CD4-positive, alpha-beta T cell (primary cell): ENCODE results near the gene RYR2. TPM values are rescaled to one million over a fixed set of nuclear protein-coding genes. Genes with fewer than 3 reads are reported as not detected.

ENCODE experiments used
- ATAC-seq: fragments of 200-7000 bp; cut with Tn5 transposase; one replicate; pipeline ENCODE4 v1.10.0; 2022; ENCODE audit warnings: mild to moderate bottlenecking; ENCODE audit not compliant: poor library complexity
- CTCF ChIA-PET: fragments of 350-600 bp; sonication (Branson Sonifier 250); formaldehyde crosslinking; loops from one replicate; lab custom pipeline; 2021; ENCODE audit warnings: antibody characterized with exemption, inconsistent platforms; lab: Charles Lee
- POLR2A ChIA-PET: fragments of 350-600 bp; sonication (Branson Sonifier 250); formaldehyde crosslinking; loops from one replicate; lab custom pipeline; 2021; ENCODE audit warnings: antibody characterized with exemption, inconsistent platforms; lab: Charles Lee
- DNase-seq, 14 experiments: peaks; one replicate each; pipeline ENCODE4 v3.0.0-alpha.2; 2013 to 2020; ENCODE audit warnings: mixed read lengths in 2 of 14
- H3K27ac ChIP-seq, 2 donors: one replicate each; pipeline versions ENCODE4 v1.5.1 to v1.7.0; 2013; ENCODE audit warnings: low read length in 2 of 2, low read depth in 1 of 2, mild to moderate bottlenecking in 1 of 2
- H3K27me3 ChIP-seq, 2 experiments: 1 replicate in 1 of 2; 2 replicates in 1 of 2; pipeline versions ENCODE4 v1.6.1 to v1.7.0; 2013; ENCODE audit warnings: low read length in 2 of 2, control low read depth in 1 of 2, mild to moderate bottlenecking in 1 of 2, moderate library complexity in 1 of 2; ENCODE audit not compliant: insufficient read depth in 2 of 2, control insufficient read depth in 1 of 2
- H3K36me3 ChIP-seq: one replicate; pipeline ENCODE4 v1.6.1; 2013; ENCODE audit warnings: low read length, control low read depth; ENCODE audit not compliant: insufficient read depth
- H3K4me1 ChIP-seq: one replicate; pipeline ENCODE4 v1.6.1; 2013; ENCODE audit warnings: low read length, control low read depth; ENCODE audit not compliant: insufficient read depth
- H3K4me3 ChIP-seq: one replicate; pipeline ENCODE4 v1.5.1; 2013; ENCODE audit warnings: mild to moderate bottlenecking, low read length, moderate library complexity
- H3K9me3 ChIP-seq, 2 experiments: 1 replicate in 1 of 2; 2 replicates in 1 of 2; pipeline versions ENCODE4 v1.6.1 to v1.7.0; 2013; ENCODE audit warnings: low read length in 2 of 2, mild to moderate bottlenecking in 2 of 2, control low read depth in 1 of 2, moderate library complexity in 1 of 2; ENCODE audit not compliant: control insufficient read depth in 1 of 2, insufficient read depth in 1 of 2
- H3K27ac Mint-ChIP-seq: one replicate; pipeline ENCODE4 v1.8.0; 2020; ENCODE audit warnings: mixed read lengths
- H3K27me3 Mint-ChIP-seq: one replicate; pipeline ENCODE4 v1.8.0; 2021; ENCODE audit warnings: mixed read lengths
- H3K36me3 Mint-ChIP-seq: one replicate; pipeline ENCODE4 v1.8.0; 2021; ENCODE audit warnings: low read depth, mixed read lengths
- H3K4me1 Mint-ChIP-seq: one replicate; pipeline ENCODE4 v1.8.0; 2021; ENCODE audit warnings: low read depth, mixed read lengths
- H3K4me3 Mint-ChIP-seq: one replicate; pipeline ENCODE4 v1.8.0; 2020; ENCODE audit warnings: mild to moderate bottlenecking, mixed read lengths
- H3K9me3 Mint-ChIP-seq: one replicate; pipeline ENCODE4 v1.8.0; 2020; ENCODE audit warnings: mixed read lengths
- intact Hi-C, 2 experiments: fragments of 100-400 bp; cut with DNase I in 1 of 2; cut with micrococcal nuclease in 1 of 2; formaldehyde crosslinking; loops; one replicate each; pipeline versions ENCODE4 v1.15.1 to v1.9.0; 2023 to 2025; cut with DNase I, micrococcal nuclease
- total RNA-seq, 174 experiments: library from RNA in 2 of 174; stranded (reverse) in 2 of 174; gene quantifications; one replicate each; pipeline ENCODE4 v1.2.3 and lab custom pipeline; 2021 to 2026
- TF ChIP-seq, protein P1 (sequence below): fragments of 200-600 bp; IDR thresholded peaks from one replicate; pipeline ENCODE4 v1.8.0; 2022; ENCODE audit warnings: antibody characterized with exemption, mild to moderate bottlenecking

Gene RYR2
- total RNA-seq, 2 experiments from 2014 or later: not detected

DNA sequence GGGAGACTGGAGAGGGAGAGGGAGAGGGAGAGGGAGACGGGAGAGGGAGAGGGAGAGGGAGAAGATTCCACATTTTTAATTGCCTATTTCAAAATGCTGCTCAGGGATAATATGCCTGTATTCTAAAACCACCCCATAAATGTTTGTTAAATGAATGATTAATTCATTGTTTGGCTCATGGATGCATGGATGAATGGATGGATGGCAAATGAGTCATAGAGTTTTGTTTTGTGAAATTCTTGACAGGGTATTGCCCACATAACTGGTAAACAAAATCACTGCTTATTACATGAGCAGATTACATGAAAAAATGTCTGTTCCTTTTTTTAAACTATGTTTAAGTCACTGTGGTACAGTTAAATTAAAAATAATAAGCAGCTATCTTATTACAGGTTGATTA, 628.3 kb downstream of the RYR2 start:
- Mint-ChIP-seq H3K36me3 (no peaks in the 10 kb centered on the region), H3K4me3 (no peak overlapping the region), H3K27ac (no peak overlapping the region), H3K4me1 (no peaks in the 10 kb centered on the region), H3K27me3 (no peaks in the 10 kb centered on the region), H3K9me3 (no peaks in the 10 kb centered on the region)
- ChIA-PET CTCF (no interaction called here), POLR2A (no interaction called here)
- TF ChIP-seq, protein P1, sequence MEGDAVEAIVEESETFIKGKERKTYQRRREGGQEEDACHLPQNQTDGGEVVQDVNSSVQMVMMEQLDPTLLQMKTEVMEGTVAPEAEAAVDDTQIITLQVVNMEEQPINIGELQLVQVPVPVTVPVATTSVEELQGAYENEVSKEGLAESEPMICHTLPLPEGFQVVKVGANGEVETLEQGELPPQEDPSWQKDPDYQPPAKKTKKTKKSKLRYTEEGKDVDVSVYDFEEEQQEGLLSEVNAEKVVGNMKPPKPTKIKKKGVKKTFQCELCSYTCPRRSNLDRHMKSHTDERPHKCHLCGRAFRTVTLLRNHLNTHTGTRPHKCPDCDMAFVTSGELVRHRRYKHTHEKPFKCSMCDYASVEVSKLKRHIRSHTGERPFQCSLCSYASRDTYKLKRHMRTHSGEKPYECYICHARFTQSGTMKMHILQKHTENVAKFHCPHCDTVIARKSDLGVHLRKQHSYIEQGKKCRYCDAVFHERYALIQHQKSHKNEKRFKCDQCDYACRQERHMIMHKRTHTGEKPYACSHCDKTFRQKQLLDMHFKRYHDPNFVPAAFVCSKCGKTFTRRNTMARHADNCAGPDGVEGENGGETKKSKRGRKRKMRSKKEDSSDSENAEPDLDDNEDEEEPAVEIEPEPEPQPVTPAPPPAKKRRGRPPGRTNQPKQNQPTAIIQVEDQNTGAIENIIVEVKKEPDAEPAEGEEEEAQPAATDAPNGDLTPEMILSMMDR: no peak
- Histone ChIP-seq H3K27ac (no peak overlapping the region), H3K36me3 (no peaks in the 10 kb centered on the region), H3K27me3 (no peaks in the 10 kb centered on the region), H3K4me1 (no peaks in the 10 kb centered on the region), H3K4me3 (no peak overlapping the region), H3K9me3 (no peaks in the 10 kb centered on the region)
- no peak for ATAC-seq
- intact Hi-C loops: no loop called here
- no peak for DNase-seq

DNA sequence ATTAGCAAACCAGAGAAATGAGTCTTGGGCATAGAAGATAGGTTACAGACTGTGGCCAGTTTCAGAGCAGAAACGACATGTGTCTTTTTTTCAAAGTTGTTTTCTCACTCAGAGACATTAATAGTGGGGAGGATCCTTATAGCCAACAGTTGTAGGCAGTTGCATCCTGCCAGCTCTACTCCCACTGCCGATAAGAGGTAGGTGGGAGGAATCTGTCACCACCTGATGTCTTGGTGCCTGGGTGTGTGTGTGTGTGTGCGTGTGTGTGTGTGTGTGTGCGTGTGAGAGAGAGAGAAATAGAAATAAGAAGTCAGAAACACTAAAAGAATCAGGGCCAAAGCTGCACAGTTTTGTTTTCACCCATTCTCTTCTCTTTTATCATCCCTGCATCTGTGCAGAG, 629.3 kb downstream of the RYR2 start:
- Histone ChIP-seq H3K27ac (no peak overlapping the region), H3K4me1 (no peaks in the 10 kb centered on the region), H3K36me3 (no peaks in the 10 kb centered on the region), H3K27me3 (no peaks in the 10 kb centered on the region), H3K4me3 (no peak overlapping the region), H3K9me3 (no peaks in the 10 kb centered on the region)
- no peaks in the 10 kb centered on the region for H3K27me3 Mint-ChIP-seq
- CTCF ChIA-PET: no interaction called here
- POLR2A ChIA-PET: no interaction called here
- ATAC-seq (no peak), DNase-seq (no peak)
- TF ChIP-seq, protein P1: no peak
- no peak overlapping the region for H3K27ac Mint-ChIP-seq
- H3K4me1 Mint-ChIP-seq: no peaks in the 10 kb centered on the region
- no peaks in the 10 kb centered on the region for H3K36me3 Mint-ChIP-seq
- H3K9me3 Mint-ChIP-seq: no peaks in the 10 kb centered on the region
- H3K4me3 Mint-ChIP-seq: no peak overlapping the region
- intact Hi-C loops: no loop called here

DNA sequence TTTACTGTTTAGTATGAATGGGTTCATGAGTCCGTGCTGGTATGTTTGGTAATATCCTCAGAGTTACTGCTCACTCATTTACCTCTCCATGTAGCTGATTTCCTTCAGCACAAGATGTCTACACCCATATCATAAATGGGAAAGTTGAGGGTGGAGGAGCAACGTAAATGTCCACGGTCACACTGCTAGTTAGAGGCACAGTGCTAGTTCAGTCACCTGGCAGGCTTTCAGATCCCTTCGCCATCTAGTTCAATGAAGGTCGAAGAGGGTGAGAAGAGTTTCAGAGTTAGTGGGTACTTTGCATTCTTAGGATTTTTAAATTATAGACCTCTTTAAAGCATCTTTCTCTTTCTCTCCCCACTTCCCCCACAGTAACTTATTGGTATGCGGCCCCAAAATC, 630.0 kb downstream of the RYR2 start:
- H3K4me1 Mint-ChIP-seq: no peaks in the 10 kb centered on the region
- DNase-seq (no peak), ATAC-seq (no peak)
- Histone ChIP-seq H3K27me3 (no peaks in the 10 kb centered on the region), H3K27ac (no peak overlapping the region), H3K4me3 (no peak overlapping the region), H3K4me1 (no peaks in the 10 kb centered on the region), H3K9me3 (no peaks in the 10 kb centered on the region), H3K36me3 (no peaks in the 10 kb centered on the region)
- ChIA-PET POLR2A (no interaction called here), CTCF (no interaction called here)
- intact Hi-C loops: no loop called here
- no peaks in the 10 kb centered on the region for H3K27me3 Mint-ChIP-seq
- no peaks in the 10 kb centered on the region for H3K36me3 Mint-ChIP-seq
- H3K4me3 Mint-ChIP-seq: no peak overlapping the region
- TF ChIP-seq, protein P1: no peak
- H3K27ac Mint-ChIP-seq: no peak overlapping the region
- H3K9me3 Mint-ChIP-seq: no peaks in the 10 kb centered on the region
